Spinal cord (tissue), 10 donors: Measurements from ENCODE around the gene WNT5B. TPM values are rescaled to one million over a fixed set of nuclear protein-coding genes. Genes with fewer than 3 reads are reported as not detected.

Source experiments
- DNase-seq, 6 donors: peaks; one replicate each; pipeline versions ENCODE4 v3.0.0 to v3.0.0-alpha.2; 2013 to 2015; ENCODE audit warnings: low spot score in 6 of 6, low read depth in 4 of 6
- H3K27ac ChIP-seq: one replicate; pipeline ENCODE4 v1.5.1; 2013; ENCODE audit warnings: low read depth, low read length, control low read depth
- H3K27me3 ChIP-seq: one replicate; pipeline ENCODE4 v1.6.1; 2013; ENCODE audit warnings: low read length; ENCODE audit not compliant: control insufficient read depth, insufficient read depth
- H3K36me3 ChIP-seq: one replicate; pipeline ENCODE4 v1.6.1; 2013; ENCODE audit warnings: low read length; ENCODE audit not compliant: control insufficient read depth, insufficient read depth
- H3K4me1 ChIP-seq: one replicate; pipeline ENCODE4 v1.6.1; 2013; ENCODE audit warnings: low read length; ENCODE audit not compliant: control insufficient read depth, insufficient read depth
- H3K4me3 ChIP-seq: one replicate; pipeline ENCODE4 v1.5.1; 2013; ENCODE audit warnings: low read depth, low read length, control low read depth
- H3K9me3 ChIP-seq: one replicate; pipeline ENCODE4 v1.6.1; 2013; ENCODE audit warnings: low read length; ENCODE audit not compliant: control insufficient read depth, insufficient read depth
- WGBS: methylation state at CpG from one replicate; pipeline ENCODE4 v1.1.5; 2013; ENCODE audit warnings: missing lambda C conversion rate; ENCODE audit not compliant: insufficient coverage; 5-methylcytosine and 5-hydroxymethylcytosine counted together
- polyA plus RNA-seq, 2 donors: library from polyadenylated mRNA; unstranded; fragments of 120-200 nt; gene quantifications; one replicate each; pipeline ENCODE4 v1.2.1, GENCODE V29; 2013; ENCODE audit not compliant: insufficient read length in 2 of 2
- total RNA-seq, 2 donors: library from RNA; depleted of rRNA in 1 of 2; stranded (reverse); fragments of 120-200 nt in 1 of 2; fragments of >200 nt in 1 of 2; gene quantifications; one replicate each; pipeline versions ENCODE4 v1.2.3 to v1.2.4, GENCODE V29; 2013 to 2014
- donor health status: healthy.

Gene WNT5B
- total and polyA plus RNA-seq, 4 donors, result 10.3 to 14.3 (median 13.2) TPM

DNA sequence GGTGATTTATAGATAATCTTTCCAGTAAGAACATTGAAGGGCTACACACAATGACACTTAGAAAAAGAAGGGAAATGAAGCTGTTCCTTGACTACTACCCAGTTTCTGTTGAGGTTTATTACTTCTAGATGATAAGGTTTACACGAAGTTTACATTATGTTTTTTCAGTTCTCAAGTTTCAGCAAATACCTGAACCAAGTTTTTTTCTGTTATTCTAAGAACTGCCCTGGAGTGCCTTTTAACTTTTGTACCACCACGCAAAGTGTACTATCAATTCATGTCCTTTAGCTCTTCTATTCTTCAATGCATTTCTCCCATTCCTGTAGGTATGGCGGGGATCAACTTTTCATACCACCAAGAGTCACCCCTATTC, 40.5 kb upstream of the WNT5B start:
- no peaks in the 10 kb centered on the region for H3K9me3 ChIP-seq

DNA sequence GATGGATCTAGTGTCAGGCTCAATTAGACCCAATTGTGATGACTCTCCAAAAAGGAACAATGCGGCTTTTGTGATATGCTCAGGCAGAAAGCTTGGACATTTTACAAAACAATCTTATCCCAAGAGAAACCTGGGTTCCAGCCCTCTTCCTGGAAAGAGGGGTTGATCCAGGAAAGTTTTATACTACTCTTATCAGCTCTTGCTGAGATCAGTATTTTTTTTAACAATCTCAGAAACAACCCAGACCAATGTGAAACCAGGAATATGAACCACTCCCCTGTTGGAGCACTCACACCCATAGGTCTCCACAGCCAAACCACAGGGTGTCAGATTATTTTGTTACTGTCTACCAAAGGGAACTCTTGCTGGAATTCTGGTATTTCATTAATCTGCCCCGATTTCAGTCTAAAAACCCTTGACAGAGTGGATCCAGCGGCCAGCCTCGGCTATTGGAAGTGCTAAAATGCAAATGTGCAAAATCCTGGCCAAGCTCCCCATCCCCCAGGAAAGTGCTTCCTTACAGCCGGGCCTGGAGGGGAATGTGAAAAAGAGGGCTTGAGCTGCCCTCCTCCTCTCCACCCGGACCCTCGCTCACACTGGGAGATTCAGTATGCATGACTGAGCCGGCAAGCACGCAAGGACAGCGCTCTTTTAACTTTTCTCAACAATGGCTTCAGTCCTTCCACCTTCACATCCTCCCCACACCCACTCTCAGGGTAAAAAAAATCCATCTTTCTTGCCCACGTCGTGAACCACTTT, 38.6 kb upstream of the WNT5B start:
- peak in 2 of 6 donors; percentile 86 to 87 for DNase-seq
- Histone ChIP-seq H3K4me1 (peaks cover 36% of the 10 kb centered on the region), H3K9me3 (no peaks in the 10 kb centered on the region), H3K4me3 (peak overlapping the region; percentile 51), H3K27me3 (no peaks in the 10 kb centered on the region), H3K27ac (peak overlapping the region; percentile 89), H3K36me3 (peaks cover 16% of the 10 kb centered on the region)
- WGBS, result 12% methylated on average over 9 of the region's 12 CpGs

More for the DNA sequence above, 40.5 kb upstream of the WNT5B start:
- WGBS, result 94% methylated on average over 2 of the region's 3 CpGs
- DNase-seq, result no peak
- no peak overlapping the region for H3K4me3 ChIP-seq
- H3K27ac ChIP-seq, result peak overlapping the region; percentile 58
- H3K4me1 ChIP-seq, result peaks cover 30% of the 10 kb centered on the region
- peaks cover 13% of the 10 kb centered on the region for H3K36me3 ChIP-seq
- H3K27me3 ChIP-seq, result no peaks in the 10 kb centered on the region

DNA sequence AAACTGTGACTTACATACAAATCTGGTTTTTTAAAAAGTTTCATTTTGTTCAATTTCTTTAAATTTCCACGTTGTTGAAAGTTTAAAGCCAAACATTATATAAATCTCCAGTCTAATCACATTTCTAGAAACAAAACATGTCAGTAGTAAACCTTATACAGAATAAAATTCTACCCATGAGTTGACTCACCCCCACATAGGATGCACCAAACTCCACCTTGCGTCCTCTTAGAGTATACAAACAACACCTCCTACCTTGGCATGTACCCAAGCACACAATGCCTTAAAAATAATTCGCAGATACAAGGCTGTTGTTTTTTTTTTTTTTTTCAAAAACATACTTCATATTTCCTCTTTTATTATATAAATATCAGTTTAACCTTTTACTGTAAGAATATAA, 38.0 kb upstream of the WNT5B start:
- peak in 2 of 6 donors; percentile 47 to 80 for DNase-seq
- Histone ChIP-seq H3K27ac (peak overlapping the region; percentile 89), H3K4me3 (peak overlapping the region; percentile 51), H3K36me3 (peaks cover 16% of the 10 kb centered on the region), H3K27me3 (no peaks in the 10 kb centered on the region), H3K4me1 (peaks cover 37% of the 10 kb centered on the region), H3K9me3 (no peaks in the 10 kb centered on the region)
- 7% methylated on average over 2 of the region's 3 CpGs for WGBS

DNA sequence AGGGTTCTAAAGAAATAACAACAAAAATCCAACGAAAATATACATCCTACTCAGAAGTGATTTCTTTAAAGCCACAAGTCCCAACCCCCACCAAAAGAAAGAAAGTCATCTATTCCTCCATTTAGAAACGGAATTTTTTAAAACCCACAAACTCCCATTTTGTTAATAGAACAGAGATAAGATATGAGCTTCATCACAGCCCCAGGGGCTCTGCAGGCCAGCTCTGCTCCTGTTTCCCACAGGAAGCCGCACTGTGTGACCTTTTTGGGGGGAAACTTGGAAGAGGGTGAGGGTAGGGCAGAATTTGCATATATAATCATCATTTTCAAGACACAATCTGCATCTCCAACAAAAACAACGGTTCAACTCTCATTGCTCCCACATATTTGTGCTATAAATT, 37.5 kb upstream of the WNT5B start:
- H3K4me3 ChIP-seq, result peak overlapping the region; percentile 51
- H3K27ac ChIP-seq, result peak overlapping the region; percentile 89
- no peak for DNase-seq
- peaks cover 32% of the 10 kb centered on the region for H3K4me1 ChIP-seq
- H3K9me3 ChIP-seq, result no peaks in the 10 kb centered on the region
- H3K27me3 ChIP-seq, result no peaks in the 10 kb centered on the region
- H3K36me3 ChIP-seq, result peaks cover 13% of the 10 kb centered on the region
- WGBS, result no CpG with 5 or more reads among the region's 4 CpGs

DNA sequence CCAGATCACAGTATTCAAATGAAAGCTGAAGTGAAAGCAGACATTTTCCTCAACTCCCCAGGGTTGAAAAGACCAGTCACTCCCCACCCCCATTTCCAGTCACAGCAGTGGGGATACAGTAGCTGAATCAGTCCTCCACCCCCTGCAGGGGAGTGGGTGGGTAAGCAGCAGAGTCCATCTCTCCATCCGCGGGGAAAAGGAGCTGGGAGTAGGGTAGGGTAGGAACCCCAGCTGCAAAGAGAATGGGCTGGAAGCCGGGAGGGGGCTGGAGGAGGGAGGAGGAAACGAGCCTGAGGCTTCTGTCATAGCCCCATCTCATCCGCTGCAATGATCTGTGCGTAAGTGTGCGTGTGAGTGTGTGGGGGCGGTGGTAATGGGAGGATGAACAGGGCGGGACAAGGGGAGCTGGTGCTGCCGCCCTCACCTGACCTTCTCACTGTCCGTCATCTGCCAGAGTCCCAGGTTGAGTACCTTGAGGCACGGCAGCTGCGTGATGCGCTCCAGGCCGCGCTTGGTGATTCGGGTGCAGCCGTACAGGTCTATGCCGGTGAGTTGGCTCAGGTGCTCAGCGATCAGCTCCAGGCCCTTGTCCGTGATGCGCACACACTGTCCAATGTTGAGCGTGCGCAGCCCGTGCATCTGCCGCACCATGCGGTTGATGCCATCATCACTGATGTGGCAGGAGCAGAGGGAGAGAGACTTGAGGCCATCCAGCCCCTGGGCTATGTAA, 36.4 kb upstream of the WNT5B start:
- 3% methylated on average over 27 of the region's 27 CpGs for WGBS
- peak in 2 of 6 donors; percentile 73 to 78 for DNase-seq
- Histone ChIP-seq H3K27me3 (no peaks in the 10 kb centered on the region), H3K27ac (peak overlapping the region; percentile 89), H3K4me3 (peak overlapping the region; percentile 51), H3K4me1 (peaks cover 30% of the 10 kb centered on the region), H3K36me3 (peaks cover 13% of the 10 kb centered on the region), H3K9me3 (no peaks in the 10 kb centered on the region)

DNA sequence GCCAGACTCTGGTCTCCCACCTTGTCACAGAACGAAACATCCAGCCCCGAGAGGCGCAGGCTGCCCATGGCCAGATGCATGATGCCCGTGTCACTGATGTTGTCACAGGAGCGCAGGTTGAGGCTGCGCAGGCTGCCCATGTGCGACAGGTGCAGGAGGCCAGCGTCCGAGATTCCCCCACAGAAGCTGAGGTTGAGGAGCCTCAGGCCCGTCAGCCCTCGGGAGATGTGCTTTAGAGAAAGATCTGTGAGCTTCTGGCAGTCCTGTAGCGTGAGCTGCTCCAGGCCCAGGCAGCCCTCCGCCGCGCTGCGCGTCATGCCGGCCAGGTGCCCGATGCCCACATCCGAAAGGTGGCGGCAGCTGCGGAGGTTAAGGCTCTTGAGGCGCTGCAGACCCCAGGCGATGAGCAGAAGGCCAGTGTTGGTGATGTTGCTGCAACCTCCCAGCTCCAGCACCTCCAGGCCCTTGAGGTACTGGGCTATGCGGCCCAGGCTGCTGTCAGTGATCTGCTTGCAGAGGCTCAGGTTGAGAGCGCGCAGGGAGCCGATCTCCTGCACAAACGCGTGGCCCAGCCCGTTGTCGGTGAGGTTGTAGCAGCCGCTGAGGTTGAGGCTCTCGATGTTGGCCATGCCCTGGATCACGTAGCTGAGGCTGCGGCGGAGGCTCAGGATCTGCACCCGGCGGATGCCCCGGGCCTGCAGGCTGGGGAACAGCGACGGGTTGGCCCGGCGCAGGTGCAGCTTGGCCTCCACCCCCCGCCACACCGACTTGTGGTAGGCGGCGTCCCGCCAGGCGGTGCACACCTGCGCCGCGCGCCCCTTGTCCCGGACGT, 35.6 kb upstream of the WNT5B start:
- Histone ChIP-seq H3K9me3 (no peaks in the 10 kb centered on the region), H3K4me1 (peaks cover 30% of the 10 kb centered on the region), H3K27me3 (no peaks in the 10 kb centered on the region), H3K36me3 (peaks cover 13% of the 10 kb centered on the region), H3K27ac (peak overlapping the region; percentile 89), H3K4me3 (peak overlapping the region; percentile 51)
- 2% methylated on average over 56 of the region's 56 CpGs for WGBS
- peak in 2 of 6 donors; percentile 59 for DNase-seq

DNA sequence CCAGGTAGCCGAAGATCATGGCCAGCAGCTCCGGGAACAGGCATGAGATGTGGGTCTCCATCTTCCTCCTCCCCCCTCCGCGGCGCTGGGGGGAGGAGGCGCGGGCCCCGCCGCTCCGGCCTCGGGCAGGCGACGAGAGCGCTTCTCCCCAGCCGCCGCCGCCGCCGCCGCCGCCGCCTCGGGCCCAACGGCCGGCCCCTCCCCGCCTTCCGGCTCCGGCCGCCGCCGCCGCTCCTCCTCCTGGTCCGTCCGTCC, 35.1 kb upstream of the WNT5B start:
- peak in 1 of 6 donors; percentile 73 for DNase-seq
- WGBS, result under 1% methylated on average over 34 of the region's 34 CpGs
- peaks cover 30% of the 10 kb centered on the region for H3K4me1 ChIP-seq
- no peaks in the 10 kb centered on the region for H3K9me3 ChIP-seq
- H3K36me3 ChIP-seq, result peaks cover 13% of the 10 kb centered on the region
- no peaks in the 10 kb centered on the region for H3K27me3 ChIP-seq
- H3K4me3 ChIP-seq, result peak overlapping the region; percentile 51
- peak overlapping the region; percentile 89 for H3K27ac ChIP-seq

DNA sequence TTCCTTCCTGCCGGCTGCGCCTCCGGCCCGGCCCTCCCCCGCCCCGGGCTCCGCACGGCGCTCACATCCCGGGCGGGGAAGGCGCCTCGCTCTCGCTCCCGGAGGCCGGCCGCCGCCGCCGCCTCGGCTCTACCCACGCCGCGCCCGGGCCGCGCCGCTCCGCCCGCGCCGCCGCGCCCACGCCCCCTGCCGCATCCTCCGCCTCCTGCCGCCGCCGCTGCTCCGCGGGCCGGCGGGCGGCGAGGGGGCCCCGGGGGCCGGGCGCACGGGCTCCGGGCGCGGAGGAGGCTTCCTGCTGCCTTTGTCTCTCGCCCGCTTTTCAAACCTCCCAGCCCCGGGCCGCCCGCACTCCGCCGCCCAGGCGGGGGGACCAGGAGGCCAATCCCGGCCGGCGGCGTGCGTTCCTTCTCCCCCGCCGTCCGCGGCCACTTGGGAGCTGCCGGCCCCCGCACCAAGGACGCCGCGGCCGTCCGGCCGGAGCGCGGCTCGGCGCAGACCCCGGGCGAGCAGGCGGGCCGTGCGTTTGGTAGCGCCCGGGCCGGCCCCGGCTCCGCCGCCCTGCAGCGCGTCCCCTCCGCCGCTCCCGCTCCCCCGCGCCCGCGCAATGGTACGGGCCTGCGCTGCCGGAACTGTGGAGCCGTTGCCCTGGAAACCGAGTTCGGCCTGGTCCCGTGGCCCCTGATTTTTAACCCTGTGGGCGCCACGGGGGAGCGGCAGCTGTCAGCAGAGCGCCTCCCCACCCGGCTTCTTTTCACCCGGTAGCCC, 34.6 kb upstream of the WNT5B start, which contains the start of gene FBXL14:
FBXL14 (minus strand) TSS at position 321 of the 765 bp plus-strand sequence. CDS start 515 bp downstream, outside the sequence.
- H3K4me1 ChIP-seq, result peaks cover 30% of the 10 kb centered on the region
- H3K4me3 ChIP-seq, result peak within 1 kb of the TSS; percentile 86
- peak; percentile 72 to 98 (median 88) for DNase-seq
- no peaks in the 10 kb centered on the region for H3K9me3 ChIP-seq
- under 1% methylated on average over 115 of the region's 115 CpGs for WGBS
- H3K27me3 ChIP-seq, result no peaks in the 10 kb centered on the region
- peaks cover 13% of the 10 kb centered on the region for H3K36me3 ChIP-seq
- peak within 1 kb of the TSS; percentile 96 for H3K27ac ChIP-seq
